GM12872 (cell line): ENCODE results near the gene IL1RAPL1.

Source experiments
- TF ChIP-seq, protein P1 (sequence below): IDR thresholded peaks from 3 replicates; pipeline ENCODE4 v1.5.1; 2011; ENCODE audit warnings: low read depth, mild to moderate bottlenecking, low read length, moderate library complexity; ENCODE audit not compliant: insufficient read depth

Gene IL1RAPL1

GRCh38 chrX:29587107-29587506 is 999.9 kb downstream of the IL1RAPL1 start:
- TF ChIP-seq, protein P1, sequence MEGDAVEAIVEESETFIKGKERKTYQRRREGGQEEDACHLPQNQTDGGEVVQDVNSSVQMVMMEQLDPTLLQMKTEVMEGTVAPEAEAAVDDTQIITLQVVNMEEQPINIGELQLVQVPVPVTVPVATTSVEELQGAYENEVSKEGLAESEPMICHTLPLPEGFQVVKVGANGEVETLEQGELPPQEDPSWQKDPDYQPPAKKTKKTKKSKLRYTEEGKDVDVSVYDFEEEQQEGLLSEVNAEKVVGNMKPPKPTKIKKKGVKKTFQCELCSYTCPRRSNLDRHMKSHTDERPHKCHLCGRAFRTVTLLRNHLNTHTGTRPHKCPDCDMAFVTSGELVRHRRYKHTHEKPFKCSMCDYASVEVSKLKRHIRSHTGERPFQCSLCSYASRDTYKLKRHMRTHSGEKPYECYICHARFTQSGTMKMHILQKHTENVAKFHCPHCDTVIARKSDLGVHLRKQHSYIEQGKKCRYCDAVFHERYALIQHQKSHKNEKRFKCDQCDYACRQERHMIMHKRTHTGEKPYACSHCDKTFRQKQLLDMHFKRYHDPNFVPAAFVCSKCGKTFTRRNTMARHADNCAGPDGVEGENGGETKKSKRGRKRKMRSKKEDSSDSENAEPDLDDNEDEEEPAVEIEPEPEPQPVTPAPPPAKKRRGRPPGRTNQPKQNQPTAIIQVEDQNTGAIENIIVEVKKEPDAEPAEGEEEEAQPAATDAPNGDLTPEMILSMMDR = no peak

- TF ChIP-seq, protein P1 = no peak
Observed at GRCh38 chrX:29590921-29591320, 1003.7 kb downstream of the IL1RAPL1 start.

- TF ChIP-seq, protein P1 = no peak
Observed at GRCh38 chrX:29604381-29604780, 1017.1 kb downstream of the IL1RAPL1 start.

- TF ChIP-seq, protein P1 = no peak
Observed at GRCh38 chrX:29617276-29617675, 1030.0 kb downstream of the IL1RAPL1 start.

GRCh38 chrX:29617725-29618124 is 1030.5 kb downstream of the IL1RAPL1 start:
- TF ChIP-seq, protein P1 = no peak

DNA sequence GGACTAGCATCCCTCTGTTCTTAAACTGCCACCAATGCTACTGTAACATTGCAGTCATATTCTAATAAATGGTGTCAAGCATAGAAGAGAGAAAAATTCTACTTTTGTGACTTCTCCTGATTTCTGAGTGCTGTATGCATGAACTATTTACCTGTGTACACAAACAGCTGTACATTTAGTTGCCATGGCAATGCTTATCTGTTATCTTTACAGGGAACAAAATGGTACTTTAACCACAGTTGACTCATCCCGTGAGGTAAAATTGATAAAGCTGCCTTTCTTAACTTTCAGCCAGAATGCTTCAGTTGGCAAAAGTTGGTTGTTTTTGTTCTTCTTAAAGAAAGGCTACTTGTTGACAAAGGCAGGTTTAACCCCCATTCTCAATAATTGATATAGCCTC is 1040.6 kb downstream of the IL1RAPL1 start:
- TF ChIP-seq, protein P1 = no peak

- TF ChIP-seq, protein P1 = no peak
Observed at GRCh38 chrX:29634516-29634915, 1047.3 kb downstream of the IL1RAPL1 start.

DNA sequence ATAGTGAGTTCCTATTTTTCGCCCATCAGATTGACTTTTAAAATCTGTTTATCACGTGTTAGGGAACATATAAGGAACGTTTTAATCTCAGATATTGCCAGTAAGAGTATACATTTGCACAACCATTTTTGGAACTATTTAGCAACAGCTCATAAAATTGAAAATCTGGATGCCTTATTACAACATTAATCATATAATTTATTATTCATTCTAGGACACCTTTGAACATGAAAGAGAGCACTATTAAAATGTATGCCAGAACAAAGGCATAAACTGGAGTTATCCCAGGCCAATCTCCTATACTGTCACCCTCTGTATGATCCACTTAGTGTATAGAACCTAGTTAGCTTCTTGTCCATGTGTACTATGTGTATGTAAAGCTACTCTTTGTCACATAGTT is 1049.1 kb downstream of the IL1RAPL1 start:
- TF ChIP-seq, protein P1 = no peak
